ENCODE results near the gene GAD1. TPM values are rescaled to one million over a fixed set of nuclear protein-coding genes. Genes with fewer than 3 reads are reported as not detected.

The GAD1 gene
- total RNA-seq, 2 donors from 2014 or later, result 12.8 to 26.3 TPM

GRCh38 chr2:170878066-170878465 lies 61.4 kb downstream of the GAD1 start:
- H3K27me3 Mint-ChIP-seq (ENCODE audit: insufficient read depth), result peaks cover 6% of the 10 kb centered on the region
- H3K4me1 Mint-ChIP-seq, result peaks cover 3% of the 10 kb centered on the region
- Histone ChIP-seq H3K36me3 (ENCODE audit: control insufficient read depth, insufficient read depth, low read length) (no peaks in the 10 kb centered on the region), H3K4me1 (ENCODE audit: control insufficient read depth, insufficient read depth, low read length) (no peaks in the 10 kb centered on the region), H3K9me3 (ENCODE audit: control insufficient read depth, low read length) (no peaks in the 10 kb centered on the region), H3K27ac (ENCODE audit: low read depth, low read length) (no peak overlapping the region), H3K27me3 (ENCODE audit: control insufficient read depth, insufficient read depth, low read length, poor library complexity, severe bottlenecking) (no peaks in the 10 kb centered on the region), H3K4me3 (ENCODE audit: low read length) (no peak overlapping the region), H3K9ac (ENCODE audit: extremely low read depth, low read length, poor library complexity, severe bottlenecking) (no peak overlapping the region)
- no peak for TF ChIP-seq CTCF (conservative IDR thresholded peaks at IDR 0.05)
- no peaks in the 10 kb centered on the region for H3K9me3 Mint-ChIP-seq
- no peaks in the 10 kb centered on the region for H3K36me3 Mint-ChIP-seq (ENCODE audit: low read depth)
- H3K27ac Mint-ChIP-seq, result no peak overlapping the region
- no peak for DNase-seq
- H3K4me3 Mint-ChIP-seq, result no peak overlapping the region

- no peaks in the 10 kb centered on the region for H3K27me3 ChIP-seq (ENCODE audit: control insufficient read depth, insufficient read depth, low read length, poor library complexity, severe bottlenecking)
- no peak for TF ChIP-seq CTCF (conservative IDR thresholded peaks at IDR 0.05)
- Mint-ChIP-seq H3K27ac (no peak overlapping the region), H3K36me3 (ENCODE audit: low read depth) (no peaks in the 10 kb centered on the region), H3K4me1 (no peaks in the 10 kb centered on the region), H3K9me3 (no peaks in the 10 kb centered on the region), H3K27me3 (ENCODE audit: insufficient read depth) (peaks cover 8% of the 10 kb centered on the region), H3K4me3 (no peak overlapping the region)
- no peak overlapping the region for H3K27ac ChIP-seq (ENCODE audit: low read depth, low read length)
- no peak for DNase-seq
- no peak overlapping the region for H3K9ac ChIP-seq (ENCODE audit: extremely low read depth, low read length, poor library complexity, severe bottlenecking)
- H3K4me1 ChIP-seq (ENCODE audit: control insufficient read depth, insufficient read depth, low read length), result no peaks in the 10 kb centered on the region
- H3K9me3 ChIP-seq (ENCODE audit: control insufficient read depth, low read length), result no peaks in the 10 kb centered on the region
- H3K4me3 ChIP-seq (ENCODE audit: low read length), result no peak overlapping the region
- 91% methylated on average over 1 of the region's 1 CpG; no CpG with 5 or more reads in 1 of the 2 experiments for WGBS, 2 experiments (ENCODE audit: insufficient coverage in 1 of 2, insufficient read length in 1 of 2)
- no peaks in the 10 kb centered on the region for H3K36me3 ChIP-seq (ENCODE audit: control insufficient read depth, insufficient read depth, low read length)
Observed at GRCh38 chr2:170878505-170878904, 61.8 kb downstream of the GAD1 start.

GRCh38 chr2:170881840-170882239 lies 65.2 kb downstream of the GAD1 start:
- peaks cover 11% of the 10 kb centered on the region for H3K27me3 Mint-ChIP-seq (ENCODE audit: insufficient read depth)
- Histone ChIP-seq H3K4me3 (ENCODE audit: low read length) (no peak overlapping the region), H3K27me3 (ENCODE audit: control insufficient read depth, insufficient read depth, low read length, poor library complexity, severe bottlenecking) (no peaks in the 10 kb centered on the region), H3K27ac (ENCODE audit: low read depth, low read length) (no peak overlapping the region), H3K9me3 (ENCODE audit: control insufficient read depth, low read length) (no peaks in the 10 kb centered on the region), H3K36me3 (ENCODE audit: control insufficient read depth, insufficient read depth, low read length) (no peaks in the 10 kb centered on the region), H3K4me1 (ENCODE audit: control insufficient read depth, insufficient read depth, low read length) (no peaks in the 10 kb centered on the region), H3K9ac (ENCODE audit: extremely low read depth, low read length, poor library complexity, severe bottlenecking) (no peak overlapping the region)
- 86 to 88% methylated on average over 3 of the region's 3 CpGs for WGBS, 2 experiments (ENCODE audit: insufficient coverage in 1 of 2, insufficient read length in 1 of 2)
- H3K9me3 Mint-ChIP-seq, result no peaks in the 10 kb centered on the region
- H3K36me3 Mint-ChIP-seq (ENCODE audit: low read depth), result no peaks in the 10 kb centered on the region
- DNase-seq, result no peak
- no peak for TF ChIP-seq CTCF (conservative IDR thresholded peaks at IDR 0.05)
- no peak overlapping the region for H3K27ac Mint-ChIP-seq
- H3K4me3 Mint-ChIP-seq, result no peak overlapping the region
- H3K4me1 Mint-ChIP-seq, result no peaks in the 10 kb centered on the region

Data from endodermal cell (in vitro differentiated cells).